Epithelial cell of proximal tubule (primary cell): ENCODE measurements around the gene COQ4. TPM values are rescaled to one million over a fixed set of nuclear protein-coding genes. Genes with fewer than 3 reads are reported as not detected.

Experiments
- DNase-seq: peaks from one replicate; pipeline ENCODE4 v3.0.0-alpha.2; 2011; ENCODE audit warnings: low read depth
- H3K4me3 ChIP-seq: 2 replicates; pipeline ENCODE4 v1.5.1; 2011; ENCODE audit warnings: low read depth, mild to moderate bottlenecking, low read length
- total RNA-seq: library from RNA; depleted of rRNA; stranded (reverse); fragments of >200 nt; gene quantifications from 2 replicates; pipeline ENCODE4 v1.2.3, GENCODE V29; 2015
- TF ChIP-seq, protein P1 (sequence below): conservative IDR thresholded peaks from 2 replicates; pipeline ENCODE4 v1.5.1; 2012; ENCODE audit warnings: low read depth, mild to moderate bottlenecking, low read length

The COQ4 gene
- total RNA-seq, 1 donor from 2014 or later = 68.8 TPM

DNA sequence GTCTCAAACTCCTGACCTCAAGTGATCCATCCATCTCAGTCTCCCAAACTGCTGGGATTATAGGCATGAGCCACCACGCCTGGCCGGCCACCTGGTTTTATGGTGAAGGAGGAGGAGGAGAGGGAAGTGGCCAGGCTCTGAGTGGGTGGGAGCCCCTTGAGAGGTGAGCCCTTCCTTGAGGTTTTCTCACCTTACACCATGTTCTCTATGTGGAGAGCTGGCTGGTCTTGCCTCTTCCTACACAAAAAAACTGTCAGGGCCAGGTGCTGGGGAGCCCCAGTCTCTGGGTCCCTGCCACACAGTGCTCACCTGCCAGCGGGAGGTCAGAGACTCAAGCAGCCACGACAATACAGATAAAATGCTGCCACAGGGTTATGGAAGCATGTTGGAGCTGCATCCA lies 28.5 kb upstream of the COQ4 start:
- no peak overlapping the region for H3K4me3 ChIP-seq
- TF ChIP-seq, protein P1, sequence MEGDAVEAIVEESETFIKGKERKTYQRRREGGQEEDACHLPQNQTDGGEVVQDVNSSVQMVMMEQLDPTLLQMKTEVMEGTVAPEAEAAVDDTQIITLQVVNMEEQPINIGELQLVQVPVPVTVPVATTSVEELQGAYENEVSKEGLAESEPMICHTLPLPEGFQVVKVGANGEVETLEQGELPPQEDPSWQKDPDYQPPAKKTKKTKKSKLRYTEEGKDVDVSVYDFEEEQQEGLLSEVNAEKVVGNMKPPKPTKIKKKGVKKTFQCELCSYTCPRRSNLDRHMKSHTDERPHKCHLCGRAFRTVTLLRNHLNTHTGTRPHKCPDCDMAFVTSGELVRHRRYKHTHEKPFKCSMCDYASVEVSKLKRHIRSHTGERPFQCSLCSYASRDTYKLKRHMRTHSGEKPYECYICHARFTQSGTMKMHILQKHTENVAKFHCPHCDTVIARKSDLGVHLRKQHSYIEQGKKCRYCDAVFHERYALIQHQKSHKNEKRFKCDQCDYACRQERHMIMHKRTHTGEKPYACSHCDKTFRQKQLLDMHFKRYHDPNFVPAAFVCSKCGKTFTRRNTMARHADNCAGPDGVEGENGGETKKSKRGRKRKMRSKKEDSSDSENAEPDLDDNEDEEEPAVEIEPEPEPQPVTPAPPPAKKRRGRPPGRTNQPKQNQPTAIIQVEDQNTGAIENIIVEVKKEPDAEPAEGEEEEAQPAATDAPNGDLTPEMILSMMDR = no peak
- DNase-seq = no peak

DNA sequence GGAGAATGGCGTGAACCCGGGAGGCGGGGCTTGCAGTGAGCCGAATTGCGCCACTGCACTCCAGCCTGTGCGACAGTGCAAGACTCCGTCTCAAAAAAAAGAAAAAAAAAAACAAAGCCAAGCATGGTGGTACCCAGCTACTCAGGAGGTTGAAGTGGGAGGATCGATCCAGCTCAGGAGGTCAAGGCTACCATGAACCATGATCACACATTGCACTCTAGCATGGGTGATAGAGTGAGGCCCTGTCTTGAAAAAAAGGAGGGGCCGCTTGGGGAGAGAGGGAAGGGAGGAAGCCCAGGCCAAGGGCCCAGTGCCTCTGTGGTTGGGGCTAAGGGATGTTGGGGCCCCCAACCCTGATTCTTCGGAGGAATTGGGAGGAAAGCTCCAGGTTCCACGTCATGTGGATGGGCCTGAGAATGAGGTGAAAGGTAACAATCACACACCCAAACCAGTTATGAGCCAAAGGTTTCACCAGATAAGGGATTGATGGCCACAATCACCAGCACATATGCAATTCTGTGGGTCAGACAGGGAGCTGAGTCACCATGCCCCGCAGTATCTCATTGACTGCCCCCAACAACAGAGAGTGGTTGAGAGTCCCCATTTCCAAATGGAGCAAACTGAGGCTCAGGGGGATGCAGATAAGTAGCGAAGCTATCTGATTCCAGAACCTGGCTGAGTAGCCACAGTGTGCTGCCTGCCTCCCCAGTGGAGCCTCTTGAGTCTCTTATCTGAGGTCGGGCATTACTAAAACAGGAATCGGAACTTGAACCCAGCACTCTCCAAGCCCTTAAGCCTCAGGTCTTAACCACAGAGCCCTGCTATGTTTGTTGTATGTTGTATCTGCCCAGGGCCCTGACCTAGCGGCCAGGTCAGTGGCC lies 26.1 kb upstream of the COQ4 start:
- no peak overlapping the region for H3K4me3 ChIP-seq
- DNase-seq = no peak
- TF ChIP-seq, protein P1 = no peak

DNA sequence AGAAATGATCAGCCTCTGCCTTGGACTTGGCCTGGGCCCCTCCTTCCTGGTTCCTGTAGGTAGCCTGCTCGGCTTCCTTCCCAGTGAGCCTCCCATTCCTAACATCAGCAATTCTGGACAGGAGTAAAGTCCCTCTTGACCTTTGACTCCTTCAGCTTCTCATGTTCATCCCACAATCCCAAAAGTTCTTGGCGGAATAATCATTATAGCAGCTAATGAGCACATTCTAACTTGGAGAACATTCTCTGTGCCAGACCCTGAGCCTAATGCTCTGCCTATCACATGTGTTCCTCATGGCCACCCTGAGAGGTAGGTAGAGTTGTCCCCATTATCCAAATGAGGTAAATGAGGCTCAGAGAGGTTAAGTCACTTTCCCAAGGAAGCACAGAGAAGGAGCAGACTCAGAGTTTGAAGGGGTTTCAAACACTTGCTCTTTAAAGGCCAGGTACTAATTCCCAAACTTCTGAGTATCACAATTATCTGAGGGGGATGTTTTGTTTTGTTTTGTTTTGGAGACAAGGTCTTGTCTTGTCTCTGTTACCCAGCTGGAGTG lies 25.3 kb upstream of the COQ4 start:
- H3K4me3 ChIP-seq = no peak overlapping the region
- TF ChIP-seq, protein P1 = no peak
- no peak for DNase-seq

DNA sequence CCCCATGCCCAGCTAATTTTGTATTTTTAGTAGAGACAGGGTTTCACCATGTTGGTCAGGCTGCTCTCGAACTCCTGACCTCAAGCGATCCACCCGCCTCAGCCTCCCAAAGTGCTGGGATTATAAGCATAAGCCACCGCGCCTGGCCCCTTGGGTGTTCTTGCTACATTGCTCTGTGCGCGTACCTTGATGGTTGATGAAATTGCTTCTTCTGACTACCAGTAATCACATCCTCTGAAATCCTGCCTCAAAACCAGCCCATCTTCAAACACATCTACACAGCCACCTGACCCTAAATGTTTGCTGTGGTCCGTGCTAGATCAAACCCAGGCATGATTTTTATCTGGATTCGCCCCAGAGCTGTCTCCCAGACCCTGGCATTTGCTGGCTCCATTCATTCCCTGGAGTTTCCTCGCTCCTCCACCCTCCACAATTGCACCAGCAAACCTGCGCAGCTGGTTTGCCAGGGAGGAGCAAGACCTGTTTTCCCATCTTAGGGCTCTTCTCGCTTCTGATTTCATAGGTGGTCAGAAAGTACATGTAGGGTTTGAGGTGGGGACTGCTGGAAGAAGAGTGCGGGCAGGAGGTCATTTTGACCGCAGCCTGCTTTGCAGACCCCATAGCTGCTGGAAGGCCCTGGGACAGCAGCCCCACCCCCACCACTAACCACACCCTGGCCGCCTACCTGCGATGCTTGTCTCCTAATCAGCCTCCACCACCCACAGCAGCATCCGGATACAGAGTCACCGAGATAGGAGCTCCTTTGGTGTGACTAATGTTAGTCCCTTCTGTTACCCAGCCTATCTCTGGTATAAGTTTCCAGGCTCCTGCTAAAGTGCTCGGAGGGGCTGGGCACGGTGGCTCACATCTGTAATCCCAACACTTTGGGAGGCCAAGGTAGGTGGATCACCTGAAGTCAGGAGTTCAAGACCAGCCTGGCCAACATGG lies 23.8 kb upstream of the COQ4 start:
- H3K4me3 ChIP-seq = no peak overlapping the region
- TF ChIP-seq, protein P1 = no peak
- DNase-seq = no peak

DNA sequence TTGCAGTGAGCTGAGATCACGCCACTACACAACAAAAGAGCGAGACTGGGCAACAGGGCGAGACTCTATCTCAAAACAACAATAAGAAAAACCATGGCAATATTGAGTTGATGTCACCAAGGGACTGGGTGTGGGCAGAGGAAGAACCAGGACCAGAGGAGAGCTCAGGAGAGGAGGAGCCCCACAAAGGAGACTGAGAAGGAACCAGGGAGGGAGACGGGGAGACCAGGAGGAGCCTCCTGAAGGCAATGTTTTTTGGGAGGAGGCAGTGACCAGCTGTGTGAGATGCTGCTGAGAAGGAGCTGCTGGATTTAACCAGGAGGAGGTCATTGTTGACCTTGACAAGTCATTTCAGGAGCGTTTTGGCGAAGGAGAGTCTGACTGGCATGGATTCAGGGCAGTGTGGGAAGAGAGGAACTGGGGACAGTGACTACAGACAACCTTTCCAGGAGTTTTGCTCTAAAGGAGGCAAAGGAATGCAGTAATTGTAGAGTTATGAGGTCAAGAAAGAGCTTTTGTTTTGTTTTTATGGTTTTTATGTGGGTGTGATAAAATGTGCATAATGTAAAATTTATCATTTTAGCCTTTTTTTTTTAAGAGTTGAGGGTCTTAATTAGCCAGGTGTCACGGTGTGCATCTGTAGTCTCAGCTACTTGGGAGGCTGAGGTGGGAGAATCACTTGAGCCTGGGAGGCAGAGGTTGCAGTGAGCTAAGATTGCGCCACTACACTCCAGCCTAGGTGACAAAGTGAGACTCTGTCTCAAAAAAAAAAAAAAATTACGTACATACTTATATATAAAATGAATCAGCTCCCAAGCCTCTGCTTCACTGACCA lies 18.3 kb upstream of the COQ4 start:
- DNase-seq = no peak
- H3K4me3 ChIP-seq = no peak overlapping the region
- TF ChIP-seq, protein P1 = no peak

DNA sequence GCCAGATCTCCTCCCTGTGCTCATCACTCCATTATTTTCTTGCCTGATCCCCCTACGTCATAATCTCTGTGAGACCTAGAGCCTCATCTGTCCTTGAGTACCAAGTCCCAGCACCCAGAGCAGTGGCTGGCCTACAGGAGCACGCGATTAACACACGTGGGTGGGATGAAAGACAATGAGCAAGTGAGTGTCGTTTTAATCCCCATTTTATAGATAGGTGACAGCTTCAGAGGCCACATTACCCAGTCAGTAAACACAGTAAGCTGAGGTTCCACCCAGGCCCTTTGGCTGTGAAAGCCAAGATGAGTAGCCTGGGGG lies 17.7 kb upstream of the COQ4 start:
- H3K4me3 ChIP-seq = no peak overlapping the region
- DNase-seq = no peak
- TF ChIP-seq, protein P1 = no peak
